HUES64 (cell line): ENCODE measurements around the gene ABCG4. TPM values are rescaled to one million over a fixed set of nuclear protein-coding genes. Genes with fewer than 3 reads are reported as not detected.
"Not testable (repeated sequence)": the region's sequence is repeated elsewhere in the genome, so short reads cannot be mapped to it uniquely, and the experiment has no call there.

Experiments used
- H3K27ac ChIP-seq: 2 replicates; pipeline ENCODE4 v1.7.0; 2013; ENCODE audit warnings: low read depth, low read length, inconsistent platforms
- H3K27me3 ChIP-seq: 2 replicates; pipeline ENCODE4 v1.6.1; 2013; ENCODE audit warnings: mild to moderate bottlenecking, low read length; ENCODE audit not compliant: insufficient read depth
- H3K36me3 ChIP-seq: 2 replicates; pipeline ENCODE4 v1.6.1; 2013; ENCODE audit warnings: mild to moderate bottlenecking, low read length; ENCODE audit not compliant: insufficient read depth
- H3K4me1 ChIP-seq: 2 replicates; pipeline ENCODE4 v1.6.1; 2013; ENCODE audit warnings: mild to moderate bottlenecking, low read length, moderate library complexity; ENCODE audit not compliant: insufficient read depth
- H3K4me3 ChIP-seq: 2 replicates; pipeline ENCODE4 v1.5.1; 2013; ENCODE audit warnings: mild to moderate bottlenecking, low read length, moderate library complexity
- H3K9ac ChIP-seq: 2 replicates; pipeline ENCODE4 v1.6.1; 2013; ENCODE audit warnings: mild to moderate bottlenecking, low read depth, low read length
- H3K9me3 ChIP-seq: 2 replicates; pipeline ENCODE4 v1.6.1; 2013; ENCODE audit warnings: low read depth, low read length; ENCODE audit not compliant: insufficient read depth
- WGBS: fragments of 150-250, 120-280 bp; methylation state at CpG from one replicate; pipeline ENCODE4 v1.1.7; 2013; ENCODE audit warnings: missing lambda C conversion rate; 5-methylcytosine and 5-hydroxymethylcytosine counted together
- polyA plus RNA-seq, 2 experiments: library from polyadenylated mRNA; stranded (reverse); fragments of 50-300 nt; gene quantifications; one replicate each; pipeline ENCODE4 v1.2.3, GENCODE V29; 2013

ABCG4 gene
- polyA plus RNA-seq (2013, experiment 1 of 2): 0.35 TPM
- polyA plus RNA-seq (2013, experiment 2 of 2): 0.25 TPM

DNA sequence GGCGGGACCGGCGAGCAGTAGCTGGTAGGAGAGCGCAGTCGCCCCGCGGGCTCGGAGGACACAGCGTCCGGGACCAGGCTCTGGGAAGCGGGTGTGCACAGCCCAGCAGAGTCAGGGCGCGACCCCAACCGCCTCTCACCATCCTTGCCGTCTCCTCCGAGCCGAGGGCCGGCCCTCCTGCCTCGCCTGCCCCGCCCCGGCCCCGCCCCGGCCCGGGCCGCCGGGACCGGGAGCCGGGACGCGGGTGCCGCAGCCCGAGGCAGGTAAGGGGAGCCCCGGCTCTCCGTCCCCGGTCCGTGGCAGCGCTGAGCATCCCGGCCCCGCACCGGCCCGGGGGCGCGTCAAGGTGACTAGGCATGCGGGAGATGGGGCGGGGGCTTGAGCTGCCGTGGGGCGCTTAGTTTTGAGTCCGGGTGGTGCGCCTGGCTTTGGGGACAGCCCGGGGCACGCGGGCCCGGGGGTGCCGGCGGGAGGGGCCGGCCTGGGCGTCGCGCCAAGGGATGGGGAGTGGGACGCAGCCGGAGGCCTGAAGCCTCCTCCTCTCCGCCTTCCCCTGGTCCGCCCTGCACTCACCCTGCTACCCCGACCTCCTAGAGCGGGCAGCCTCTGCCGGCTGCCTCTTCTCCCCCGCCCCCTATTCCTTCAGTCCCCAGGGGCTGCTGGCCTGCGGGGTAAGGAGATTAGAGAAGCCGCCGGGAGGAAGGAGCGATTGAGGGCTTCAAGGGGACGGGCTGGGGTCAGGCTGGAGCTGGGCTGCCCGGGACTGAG is at the start of gene ABCG4:
TSS of gene ABCG4 (plus strand) at position 35 of the 768 bp plus-strand sequence. CDS start 914 bp downstream, outside the sequence.
- Histone ChIP-seq H3K27me3 (peaks cover 50% of the 10 kb centered on the region), H3K27ac (no peak within 1 kb of the TSS), H3K9ac (no peak within 1 kb of the TSS), H3K9me3 (no peaks in the 10 kb centered on the region), H3K4me1 (peaks cover 10% of the 10 kb centered on the region), H3K36me3 (no peaks in the 10 kb centered on the region), H3K4me3 (peak within 1 kb of the TSS; percentile 55)
- WGBS: under 1% methylated on average over 70 of the region's 73 CpGs

DNA sequence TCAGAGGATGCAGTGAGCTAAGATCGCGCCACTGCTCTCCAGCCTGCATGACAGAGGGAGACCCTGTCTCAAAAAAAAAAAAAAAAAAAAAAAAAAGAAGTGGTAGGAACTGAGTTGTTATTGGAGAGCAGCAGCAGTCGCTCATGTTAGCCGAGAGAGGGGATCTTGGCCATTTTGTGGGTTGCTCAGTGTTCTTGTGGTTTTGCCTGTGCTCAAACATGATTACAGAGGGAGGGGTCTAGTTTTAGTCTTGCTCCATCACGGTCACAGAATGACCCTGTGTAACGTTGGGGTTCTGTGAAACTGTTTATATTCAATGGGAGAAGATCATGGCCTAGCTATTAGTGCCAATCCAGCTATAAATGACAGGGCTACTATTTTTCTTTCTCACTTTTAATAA is 49.1 kb upstream of the ABCG4 start:
- no peak overlapping the region for H3K9ac ChIP-seq
- 90% methylated on average over 6 of the region's 6 CpGs for WGBS
- peaks cover 8% of the 10 kb centered on the region for H3K4me1 ChIP-seq
- H3K36me3 ChIP-seq: peaks cover 32% of the 10 kb centered on the region
- no peaks in the 10 kb centered on the region for H3K9me3 ChIP-seq
- H3K27me3 ChIP-seq: no peaks in the 10 kb centered on the region
- peak overlapping the region; percentile 78; the same call in 1 of the 2 replicates for H3K4me3 ChIP-seq
- H3K27ac ChIP-seq: no peak overlapping the region

DNA sequence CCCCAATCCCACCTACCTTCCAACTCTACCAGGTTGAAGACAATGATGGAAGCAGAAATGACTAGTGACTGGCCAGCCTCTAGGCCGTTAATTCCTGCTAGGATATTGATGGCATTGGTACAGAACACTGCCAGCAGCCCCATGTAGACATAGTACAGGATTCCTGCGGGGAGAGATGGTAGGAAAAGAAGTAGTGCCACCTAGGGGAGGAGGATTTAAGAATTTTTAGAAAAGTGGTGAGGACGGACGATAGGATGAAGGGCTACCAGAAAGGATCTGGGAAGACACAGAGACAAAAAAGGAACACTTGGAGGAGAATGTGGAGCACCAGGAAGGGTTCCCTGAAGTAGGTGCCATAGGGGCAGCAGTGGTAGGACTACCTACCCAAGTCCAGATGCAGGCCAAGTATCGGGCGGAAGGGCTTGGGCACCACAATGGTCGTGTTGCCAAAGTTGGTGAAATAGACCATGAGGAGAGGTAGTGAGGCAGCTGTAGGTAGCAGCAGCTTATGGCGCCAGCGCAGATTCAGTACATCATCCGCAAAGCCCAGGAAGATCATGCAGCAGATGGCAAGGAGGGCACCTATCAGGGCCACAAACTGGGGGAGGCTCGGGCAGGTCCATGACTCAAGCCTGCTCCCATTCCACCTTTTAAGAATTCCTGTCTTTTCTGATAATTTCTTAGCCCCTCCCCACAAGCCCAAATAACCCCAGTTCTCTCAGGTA is 48.4 kb upstream of the ABCG4 start:
- H3K9me3 ChIP-seq: no peaks in the 10 kb centered on the region
- H3K27ac ChIP-seq: no peak overlapping the region
- peaks cover 8% of the 10 kb centered on the region for H3K4me1 ChIP-seq
- 54% methylated on average over 11 of the region's 11 CpGs for WGBS
- H3K36me3 ChIP-seq: peaks cover 32% of the 10 kb centered on the region
- peak overlapping the region; percentile 78 for H3K4me3 ChIP-seq
- H3K9ac ChIP-seq: peak overlapping the region; percentile 2; the same call in 1 of the 2 replicates
- no peaks in the 10 kb centered on the region for H3K27me3 ChIP-seq

- Histone ChIP-seq H3K9ac (peak overlapping the region; percentile 92), H3K4me3 (peak overlapping the region; percentile 78), H3K9me3 (no peaks in the 10 kb centered on the region), H3K36me3 (peaks cover 32% of the 10 kb centered on the region), H3K4me1 (peaks cover 9% of the 10 kb centered on the region), H3K27ac (peak overlapping the region; percentile 89), H3K27me3 (no peaks in the 10 kb centered on the region)
- under 1% methylated on average over 26 of the region's 29 CpGs for WGBS
These were observed 47.7 kb upstream of the ABCG4 start for GRCh38 chr11:119100994-119101758.

GRCh38 chr11:119101759-119102423 is 47.0 kb upstream of the ABCG4 start, which contains the start of gene DPAGT1:
Gene DPAGT1, minus strand, starts transcription at chr11:119101853. Its CDS starts 198 bp downstream, at chr11:119101655.
- no peaks in the 10 kb centered on the region for H3K27me3 ChIP-seq
- peaks cover 25% of the 10 kb centered on the region for H3K36me3 ChIP-seq
- H3K9ac ChIP-seq: peak within 1 kb of the TSS; percentile 92
- under 1% methylated on average over 32 of the region's 32 CpGs for WGBS
- no peaks in the 10 kb centered on the region for H3K9me3 ChIP-seq
- peaks cover 17% of the 10 kb centered on the region for H3K4me1 ChIP-seq
- H3K27ac ChIP-seq: peak within 1 kb of the TSS; percentile 89
- peak within 1 kb of the TSS; percentile 78 for H3K4me3 ChIP-seq

DNA sequence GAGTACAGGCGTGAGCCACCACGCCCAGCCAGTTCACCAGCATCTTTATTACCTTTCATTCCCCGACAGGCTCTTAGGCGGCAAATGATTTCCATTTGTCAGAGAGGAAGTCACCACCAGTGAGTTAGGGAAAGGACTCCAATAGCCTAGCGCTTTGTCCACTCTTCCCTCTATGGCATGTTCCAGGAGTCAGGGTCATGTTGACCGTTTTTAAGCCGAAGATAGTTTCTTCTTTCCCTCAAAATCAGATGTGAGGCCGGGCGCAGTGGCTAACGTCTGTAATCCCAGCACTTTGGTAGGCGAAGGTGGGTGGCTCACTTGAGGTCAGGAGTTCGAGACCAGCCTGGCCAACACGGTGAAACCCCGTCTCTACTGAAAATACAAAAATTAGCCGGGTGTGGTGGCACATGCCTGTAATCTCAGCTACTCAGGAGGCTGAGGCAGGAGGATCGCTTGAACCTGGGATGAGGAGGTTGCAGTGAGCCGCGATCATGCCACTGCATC is 45.6 kb upstream of the ABCG4 start:
- WGBS: 95% methylated on average over 18 of the region's 18 CpGs
- Histone ChIP-seq H3K9ac (0 out of 2 replicates have a peak overlapping the region, but pooled peaks have one; percentile 92), H3K27ac (peak overlapping the region; percentile 59)

GRCh38 chr11:119103793-119104192 is 45.1 kb upstream of the ABCG4 start:
- peaks cover 13% of the 10 kb centered on the region for H3K27me3 ChIP-seq
- peaks cover 6% of the 10 kb centered on the region for H3K36me3 ChIP-seq
- H3K9ac ChIP-seq: no peak overlapping the region
- peaks cover 23% of the 10 kb centered on the region for H3K4me1 ChIP-seq
- H3K9me3 ChIP-seq: no peaks in the 10 kb centered on the region
- WGBS: 77% methylated on average over 4 of the region's 4 CpGs
- no peak overlapping the region for H3K27ac ChIP-seq
- H3K4me3 ChIP-seq: no peak overlapping the region

More for the DNA sequence above, 45.6 kb upstream of the ABCG4 start:
- H3K36me3 ChIP-seq: peaks cover 12% of the 10 kb centered on the region
- H3K4me1 ChIP-seq: peaks cover 18% of the 10 kb centered on the region
- peak overlapping the region; percentile 78 for H3K4me3 ChIP-seq
- not testable (repeated sequence) for H3K9me3 ChIP-seq, H3K27me3 ChIP-seq

GRCh38 chr11:119106564-119107537 is 42.0 kb upstream of the ABCG4 start, which contains the start of gene C2CD2L:
Gene C2CD2L, plus strand, starts transcription at chr11:119107344. Its CDS starts 398 bp downstream, at chr11:119107742.
- H3K9me3 ChIP-seq: no peaks in the 10 kb centered on the region
- peaks cover 18% of the 10 kb centered on the region for H3K27me3 ChIP-seq
- peak within 1 kb of the TSS; percentile 62 for H3K4me3 ChIP-seq
- WGBS: 3% methylated on average over 47 of the region's 49 CpGs
- H3K9ac ChIP-seq: peak within 1 kb of the TSS; percentile 58
- H3K27ac ChIP-seq: no peak within 1 kb of the TSS
- H3K4me1 ChIP-seq: peaks cover 19% of the 10 kb centered on the region
- H3K36me3 ChIP-seq: no peaks in the 10 kb centered on the region; the same call in 1 of the 2 replicates

GRCh38 chr11:119107538-119108145 is 41.2 kb upstream of the ABCG4 start:
- WGBS: under 1% methylated on average over 65 of the region's 65 CpGs
- Histone ChIP-seq H3K9me3 (no peaks in the 10 kb centered on the region), H3K4me3 (peak overlapping the region; percentile 62), H3K27me3 (peaks cover 18% of the 10 kb centered on the region), H3K4me1 (peaks cover 19% of the 10 kb centered on the region), H3K36me3 (no peaks in the 10 kb centered on the region; the same call in 1 of the 2 replicates), H3K27ac (no peak overlapping the region), H3K9ac (peak overlapping the region; percentile 24; the same call in 1 of the 2 replicates)
